Measurements from ENCODE around the gene COL25A1. TPM values are rescaled to one million over a fixed set of nuclear protein-coding genes. Genes with fewer than 3 reads are reported as not detected.

Gene COL25A1
- polyA plus RNA-seq, 1 donor: 2.5 TPM

GRCh38 chr4:108926781-108927180, 375.7 kb downstream of the COL25A1 start:
- 74% methylated on average over 2 of the region's 3 CpGs for WGBS (ENCODE audit: insufficient coverage, low lambda C conversion rate)
- peaks cover 3% of the 10 kb centered on the region for H3K27me3 ChIP-seq (ENCODE audit: control insufficient read depth, insufficient read depth, low read length)
- no peak for DNase-seq
- H3K27ac ChIP-seq (ENCODE audit: low read length): no peak overlapping the region
- H3K4me1 ChIP-seq (ENCODE audit: control insufficient read depth, insufficient read depth, low read length): no peaks in the 10 kb centered on the region
- H3K9me3 ChIP-seq (ENCODE audit: control insufficient read depth, low read depth, low read length): no peaks in the 10 kb centered on the region
- H3K4me3 ChIP-seq (ENCODE audit: low read length): no peak overlapping the region
- no peaks in the 10 kb centered on the region for H3K36me3 ChIP-seq (ENCODE audit: control insufficient read depth, insufficient read depth, low read length)

GRCh38 chr4:108926061-108926460, 376.4 kb downstream of the COL25A1 start:
- no peak for DNase-seq
- no CpG with 5 or more reads among the region's 1 CpG for WGBS (ENCODE audit: insufficient coverage, low lambda C conversion rate)
- Histone ChIP-seq H3K4me3 (ENCODE audit: low read length) (no peak overlapping the region), H3K9me3 (ENCODE audit: control insufficient read depth, low read depth, low read length) (no peaks in the 10 kb centered on the region), H3K27me3 (ENCODE audit: control insufficient read depth, insufficient read depth, low read length) (no peaks in the 10 kb centered on the region), H3K27ac (ENCODE audit: low read length) (no peak overlapping the region), H3K36me3 (ENCODE audit: control insufficient read depth, insufficient read depth, low read length) (no peaks in the 10 kb centered on the region), H3K4me1 (ENCODE audit: control insufficient read depth, insufficient read depth, low read length) (no peaks in the 10 kb centered on the region)

GRCh38 chr4:108922191-108922590, 380.3 kb downstream of the COL25A1 start:
- Histone ChIP-seq H3K27ac (ENCODE audit: low read length) (no peak overlapping the region), H3K27me3 (ENCODE audit: control insufficient read depth, insufficient read depth, low read length) (peaks cover 5% of the 10 kb centered on the region), H3K4me1 (ENCODE audit: control insufficient read depth, insufficient read depth, low read length) (no peaks in the 10 kb centered on the region), H3K4me3 (ENCODE audit: low read length) (no peak overlapping the region), H3K9me3 (ENCODE audit: control insufficient read depth, low read depth, low read length) (no peaks in the 10 kb centered on the region), H3K36me3 (ENCODE audit: control insufficient read depth, insufficient read depth, low read length) (no peaks in the 10 kb centered on the region)
- 86% methylated on average over 3 of the region's 5 CpGs for WGBS (ENCODE audit: insufficient coverage, low lambda C conversion rate)
- DNase-seq: no peak

GRCh38 chr4:108920395-108921087, 381.9 kb downstream of the COL25A1 start:
- no CpG with 5 or more reads among the region's 2 CpGs for WGBS (ENCODE audit: insufficient coverage, low lambda C conversion rate)
- Histone ChIP-seq H3K27ac (ENCODE audit: low read length) (no peak overlapping the region), H3K36me3 (ENCODE audit: control insufficient read depth, insufficient read depth, low read length) (no peaks in the 10 kb centered on the region), H3K9me3 (ENCODE audit: control insufficient read depth, low read depth, low read length) (no peaks in the 10 kb centered on the region), H3K27me3 (ENCODE audit: control insufficient read depth, insufficient read depth, low read length) (peaks cover 5% of the 10 kb centered on the region), H3K4me1 (ENCODE audit: control insufficient read depth, insufficient read depth, low read length) (no peaks in the 10 kb centered on the region), H3K4me3 (ENCODE audit: low read length) (no peak overlapping the region)
- DNase-seq: no peak

GRCh38 chr4:108919226-108919893, 383.1 kb downstream of the COL25A1 start:
- H3K36me3 ChIP-seq (ENCODE audit: control insufficient read depth, insufficient read depth, low read length): no peaks in the 10 kb centered on the region
- no peak overlapping the region for H3K4me3 ChIP-seq (ENCODE audit: low read length)
- H3K9me3 ChIP-seq (ENCODE audit: control insufficient read depth, low read depth, low read length): no peaks in the 10 kb centered on the region
- no peak for DNase-seq
- peaks cover 5% of the 10 kb centered on the region for H3K27me3 ChIP-seq (ENCODE audit: control insufficient read depth, insufficient read depth, low read length)
- no CpG with 5 or more reads among the region's 5 CpGs for WGBS (ENCODE audit: insufficient coverage, low lambda C conversion rate)
- H3K27ac ChIP-seq (ENCODE audit: low read length): no peak overlapping the region
- no peaks in the 10 kb centered on the region for H3K4me1 ChIP-seq (ENCODE audit: control insufficient read depth, insufficient read depth, low read length)

GRCh38 chr4:108917255-108917654, 385.2 kb downstream of the COL25A1 start:
- Histone ChIP-seq H3K36me3 (ENCODE audit: control insufficient read depth, insufficient read depth, low read length) (no peaks in the 10 kb centered on the region), H3K9me3 (ENCODE audit: control insufficient read depth, low read depth, low read length) (no peaks in the 10 kb centered on the region), H3K27ac (ENCODE audit: low read length) (no peak overlapping the region), H3K27me3 (ENCODE audit: control insufficient read depth, insufficient read depth, low read length) (peaks cover 5% of the 10 kb centered on the region), H3K4me1 (ENCODE audit: control insufficient read depth, insufficient read depth, low read length) (no peaks in the 10 kb centered on the region), H3K4me3 (ENCODE audit: low read length) (no peak overlapping the region)
- 68% methylated on average over 2 of the region's 5 CpGs for WGBS (ENCODE audit: insufficient coverage, low lambda C conversion rate)
- no peak for DNase-seq

- WGBS (ENCODE audit: insufficient coverage, low lambda C conversion rate): no CpG with 5 or more reads among the region's 4 CpGs
- no peak for DNase-seq
- no peak overlapping the region for H3K27ac ChIP-seq (ENCODE audit: low read length)
- H3K9me3 ChIP-seq (ENCODE audit: control insufficient read depth, low read depth, low read length): no peaks in the 10 kb centered on the region
- H3K4me1 ChIP-seq (ENCODE audit: control insufficient read depth, insufficient read depth, low read length): no peaks in the 10 kb centered on the region
- no peaks in the 10 kb centered on the region for H3K36me3 ChIP-seq (ENCODE audit: control insufficient read depth, insufficient read depth, low read length)
- H3K4me3 ChIP-seq (ENCODE audit: low read length): no peak overlapping the region
- H3K27me3 ChIP-seq (ENCODE audit: control insufficient read depth, insufficient read depth, low read length): peaks cover 5% of the 10 kb centered on the region
Measured at GRCh38 chr4:108916638-108917037, 385.8 kb downstream of the COL25A1 start.

- DNase-seq: no peak
- H3K4me3 ChIP-seq (ENCODE audit: low read length): no peak overlapping the region
- WGBS (ENCODE audit: insufficient coverage, low lambda C conversion rate): 100% methylated on average over 1 of the region's 8 CpGs
- no peak overlapping the region for H3K27ac ChIP-seq (ENCODE audit: low read length)
- no peaks in the 10 kb centered on the region for H3K4me1 ChIP-seq (ENCODE audit: control insufficient read depth, insufficient read depth, low read length)
- no peaks in the 10 kb centered on the region for H3K36me3 ChIP-seq (ENCODE audit: control insufficient read depth, insufficient read depth, low read length)
- H3K27me3 ChIP-seq (ENCODE audit: control insufficient read depth, insufficient read depth, low read length): no peaks in the 10 kb centered on the region
- no peaks in the 10 kb centered on the region for H3K9me3 ChIP-seq (ENCODE audit: control insufficient read depth, low read depth, low read length)
Measured at GRCh38 chr4:108906866-108907367, 395.5 kb downstream of the COL25A1 start.

GRCh38 chr4:108906006-108906405, 396.5 kb downstream of the COL25A1 start:
- H3K4me3 ChIP-seq (ENCODE audit: low read length): no peak overlapping the region

GRCh38 chr4:108903464-108904221, 398.8 kb downstream of the COL25A1 start:
- H3K27me3 ChIP-seq (ENCODE audit: control insufficient read depth, insufficient read depth, low read length): no peaks in the 10 kb centered on the region
- no peak overlapping the region for H3K27ac ChIP-seq (ENCODE audit: low read length)
- 100% methylated on average over 1 of the region's 4 CpGs for WGBS (ENCODE audit: insufficient coverage, low lambda C conversion rate)
- H3K9me3 ChIP-seq (ENCODE audit: control insufficient read depth, low read depth, low read length): no peaks in the 10 kb centered on the region
- H3K4me3 ChIP-seq (ENCODE audit: low read length): no peak overlapping the region
- H3K4me1 ChIP-seq (ENCODE audit: control insufficient read depth, insufficient read depth, low read length): no peaks in the 10 kb centered on the region
- H3K36me3 ChIP-seq (ENCODE audit: control insufficient read depth, insufficient read depth, low read length): no peaks in the 10 kb centered on the region
- DNase-seq: no peak

More at GRCh38 chr4:108906006-108906405, 396.5 kb downstream of the COL25A1 start:
- no peak for DNase-seq
- Histone ChIP-seq H3K9me3 (ENCODE audit: control insufficient read depth, low read depth, low read length) (no peaks in the 10 kb centered on the region), H3K27me3 (ENCODE audit: control insufficient read depth, insufficient read depth, low read length) (no peaks in the 10 kb centered on the region), H3K27ac (ENCODE audit: low read length) (no peak overlapping the region), H3K4me1 (ENCODE audit: control insufficient read depth, insufficient read depth, low read length) (no peaks in the 10 kb centered on the region), H3K36me3 (ENCODE audit: control insufficient read depth, insufficient read depth, low read length) (no peaks in the 10 kb centered on the region)
- WGBS (ENCODE audit: insufficient coverage, low lambda C conversion rate): no CpG with 5 or more reads among the region's 6 CpGs

Data from large intestine (tissue), 3 donors.